Limb (tissue), 2 donors: ENCODE results near the gene IMMP2L.
A peak's percentile ranks its signal among the peaks of the same experiment; 100 is the strongest.
"Not testable (repeated sequence)": the region's sequence is repeated elsewhere in the genome, so short reads cannot be mapped to it uniquely, and the experiment has no call there.

ENCODE experiments used
- DNase-seq, 2 donors: peaks; one replicate each; pipeline ENCODE4 v3.0.0-alpha.2; 2016; ENCODE audit errors: extremely low spot score in 2 of 2

Gene IMMP2L

GRCh38 chr7:111080495-111081105, 481.7 kb downstream of the IMMP2L start:
- no peak for DNase-seq

- no peak for DNase-seq
These were observed 485.3 kb downstream of the IMMP2L start for GRCh38 chr7:111077001-111077400.

GRCh38 chr7:111076205-111076604, 486.1 kb downstream of the IMMP2L start:
- no peak for DNase-seq

GRCh38 chr7:111075498-111075897, 486.8 kb downstream of the IMMP2L start:
- no peak for DNase-seq

- DNase-seq = no peak
These were observed 487.5 kb downstream of the IMMP2L start for GRCh38 chr7:111074748-111075146.

GRCh38 chr7:111074071-111074747, 488.1 kb downstream of the IMMP2L start:
- no peak for DNase-seq

- DNase-seq = not testable (repeated sequence)
These were observed 489.6 kb downstream of the IMMP2L start for GRCh38 chr7:111072658-111073057.

GRCh38 chr7:111071556-111071955, 490.7 kb downstream of the IMMP2L start:
- DNase-seq = no peak

- no peak for DNase-seq
These were observed 493.7 kb downstream of the IMMP2L start for GRCh38 chr7:111068618-111069017.

GRCh38 chr7:111067682-111068081, 494.6 kb downstream of the IMMP2L start:
- no peak for DNase-seq

GRCh38 chr7:111067251-111067650, 495.0 kb downstream of the IMMP2L start:
- no peak for DNase-seq

- DNase-seq = no peak
These were observed 499.1 kb downstream of the IMMP2L start for GRCh38 chr7:111063166-111063565.

- no peak for DNase-seq
These were observed 502.5 kb downstream of the IMMP2L start for GRCh38 chr7:111059833-111060232.

GRCh38 chr7:111057066-111057465, 505.2 kb downstream of the IMMP2L start:
- DNase-seq = no peak

GRCh38 chr7:111056371-111056770, 505.9 kb downstream of the IMMP2L start:
- DNase-seq = no peak

- DNase-seq = no peak
These were observed 509.3 kb downstream of the IMMP2L start for GRCh38 chr7:111053035-111053434.

GRCh38 chr7:111051832-111052231, 510.5 kb downstream of the IMMP2L start:
- DNase-seq = no peak

GRCh38 chr7:111050875-111051416, 511.3 kb downstream of the IMMP2L start:
- no peak for DNase-seq

GRCh38 chr7:111049971-111050680, 512.2 kb downstream of the IMMP2L start:
- no peak for DNase-seq

- DNase-seq = no peak
These were observed 514.7 kb downstream of the IMMP2L start for GRCh38 chr7:111047595-111047994.

GRCh38 chr7:111045449-111045848, 516.8 kb downstream of the IMMP2L start:
- DNase-seq = peak in 1 of 2 donors; percentile 41

GRCh38 chr7:111043561-111043960, 518.7 kb downstream of the IMMP2L start:
- no peak for DNase-seq
